GM12864 (cell line): ENCODE results near the gene OR56B4.
"Not testable (repeated sequence)": the region's sequence is repeated elsewhere in the genome, so short reads cannot be mapped to it uniquely, and the experiment has no call there.

Experiments used
- DNase-seq: peaks from one replicate; pipeline ENCODE4 v3.0.0-alpha.2; 2011; ENCODE audit warnings: low read depth
- H3K4me3 ChIP-seq: 2 replicates; pipeline ENCODE4 v1.5.1; 2011; ENCODE audit warnings: mild to moderate bottlenecking, low read depth, low read length, control low read depth
- TF ChIP-seq, protein P1 (sequence below): IDR thresholded peaks from 2 replicates; pipeline ENCODE4 v1.5.1; 2011; ENCODE audit warnings: low read depth, mild to moderate bottlenecking, moderate library complexity, low read length, control low read depth, inconsistent platforms; ENCODE audit errors: missing control alignments

Gene OR56B4

GRCh38 chr11:6116638-6117037 is 9.2 kb downstream of the OR56B4 start:
- TF ChIP-seq, protein P1, sequence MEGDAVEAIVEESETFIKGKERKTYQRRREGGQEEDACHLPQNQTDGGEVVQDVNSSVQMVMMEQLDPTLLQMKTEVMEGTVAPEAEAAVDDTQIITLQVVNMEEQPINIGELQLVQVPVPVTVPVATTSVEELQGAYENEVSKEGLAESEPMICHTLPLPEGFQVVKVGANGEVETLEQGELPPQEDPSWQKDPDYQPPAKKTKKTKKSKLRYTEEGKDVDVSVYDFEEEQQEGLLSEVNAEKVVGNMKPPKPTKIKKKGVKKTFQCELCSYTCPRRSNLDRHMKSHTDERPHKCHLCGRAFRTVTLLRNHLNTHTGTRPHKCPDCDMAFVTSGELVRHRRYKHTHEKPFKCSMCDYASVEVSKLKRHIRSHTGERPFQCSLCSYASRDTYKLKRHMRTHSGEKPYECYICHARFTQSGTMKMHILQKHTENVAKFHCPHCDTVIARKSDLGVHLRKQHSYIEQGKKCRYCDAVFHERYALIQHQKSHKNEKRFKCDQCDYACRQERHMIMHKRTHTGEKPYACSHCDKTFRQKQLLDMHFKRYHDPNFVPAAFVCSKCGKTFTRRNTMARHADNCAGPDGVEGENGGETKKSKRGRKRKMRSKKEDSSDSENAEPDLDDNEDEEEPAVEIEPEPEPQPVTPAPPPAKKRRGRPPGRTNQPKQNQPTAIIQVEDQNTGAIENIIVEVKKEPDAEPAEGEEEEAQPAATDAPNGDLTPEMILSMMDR = no peak
- no peak for DNase-seq
- no peak overlapping the region for H3K4me3 ChIP-seq

DNA sequence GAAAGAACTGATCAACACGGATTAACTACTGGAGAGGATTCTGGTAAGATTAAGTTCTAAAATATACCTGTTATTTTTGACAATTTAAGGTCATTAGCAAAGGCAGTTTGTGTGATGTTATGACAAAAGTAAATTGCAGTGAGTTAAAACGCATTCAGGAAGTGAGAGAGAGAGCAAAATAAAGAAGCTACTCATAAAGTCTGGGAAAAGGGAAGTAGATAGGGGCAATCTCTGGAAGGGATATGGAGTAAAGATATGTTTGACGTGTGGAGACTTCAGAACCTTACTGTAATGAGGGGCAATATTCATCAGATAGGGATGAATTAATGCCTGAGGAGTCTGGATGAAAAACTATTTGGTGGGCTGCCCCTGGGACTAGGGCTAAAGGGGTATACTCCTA is 16.8 kb downstream of the OR56B4 start:
- TF ChIP-seq, protein P1 = no peak
- no peak for DNase-seq

DNA sequence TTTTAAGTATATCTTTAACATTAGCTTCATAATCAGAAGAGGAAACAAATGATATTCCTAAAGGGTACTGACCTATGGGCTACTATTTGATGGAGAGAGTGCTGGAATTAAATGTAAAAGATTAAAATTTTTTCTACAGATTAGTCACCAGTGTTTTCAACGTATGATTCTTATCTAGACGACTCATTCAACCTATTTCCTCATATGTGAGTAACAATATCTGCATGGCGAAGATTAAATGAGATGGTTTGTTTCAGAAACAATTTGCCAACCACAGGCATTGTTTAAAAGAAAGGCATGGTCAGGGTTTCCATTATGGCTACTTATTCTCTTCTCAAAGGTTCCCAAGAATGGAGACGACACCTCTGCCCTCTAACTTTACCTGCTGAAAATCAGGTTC is 20.4 kb downstream of the OR56B4 start:
- no peak for DNase-seq
- H3K4me3 ChIP-seq = no peak overlapping the region
- TF ChIP-seq, protein P1 = no peak

More for the DNA sequence above, 16.8 kb downstream of the OR56B4 start:
- H3K4me3 ChIP-seq = no peak overlapping the region

DNA sequence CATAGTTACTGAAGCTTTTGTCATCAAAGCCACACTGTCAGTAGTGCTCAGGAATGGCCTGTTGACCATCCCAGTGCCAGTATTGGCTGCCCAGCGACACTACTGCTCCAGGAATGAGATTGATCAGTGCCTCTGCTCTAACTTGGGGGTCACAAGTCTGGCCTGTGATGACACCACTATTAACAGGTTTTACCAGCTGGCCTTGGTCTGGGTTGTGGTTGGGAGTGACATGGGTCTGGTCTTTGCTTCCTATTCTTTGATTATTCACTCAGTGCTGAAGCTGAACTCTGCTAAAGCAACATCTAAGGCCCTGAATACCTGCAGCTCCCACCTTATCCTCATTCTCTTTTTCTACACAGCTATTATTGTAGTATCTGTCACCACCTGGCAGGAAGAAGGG is 21.5 kb downstream of the OR56B4 start:
- TF ChIP-seq, protein P1 = no peak
- no peak overlapping the region for H3K4me3 ChIP-seq
- no peak for DNase-seq

DNA sequence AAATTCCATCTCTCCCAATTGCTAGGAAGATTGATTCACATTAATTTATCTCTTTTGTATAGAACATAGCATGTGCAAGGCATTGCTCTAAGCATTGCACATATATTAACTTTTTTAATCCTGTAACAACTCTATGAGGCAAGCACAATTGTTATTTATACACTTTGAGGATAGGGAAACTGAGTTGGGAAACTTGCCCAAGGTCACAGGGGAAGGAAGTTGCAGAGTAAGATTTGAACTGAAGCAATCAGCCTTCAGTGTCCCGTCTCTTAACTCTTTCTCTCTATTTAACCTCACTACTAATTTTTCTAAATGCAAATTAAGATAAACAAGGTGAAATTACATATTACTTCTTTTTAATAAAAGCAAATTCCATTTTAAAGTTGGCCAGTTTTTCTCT is 22.2 kb downstream of the OR56B4 start:
- no peak overlapping the region for H3K4me3 ChIP-seq
- no peak for DNase-seq
- TF ChIP-seq, protein P1 = no peak

DNA sequence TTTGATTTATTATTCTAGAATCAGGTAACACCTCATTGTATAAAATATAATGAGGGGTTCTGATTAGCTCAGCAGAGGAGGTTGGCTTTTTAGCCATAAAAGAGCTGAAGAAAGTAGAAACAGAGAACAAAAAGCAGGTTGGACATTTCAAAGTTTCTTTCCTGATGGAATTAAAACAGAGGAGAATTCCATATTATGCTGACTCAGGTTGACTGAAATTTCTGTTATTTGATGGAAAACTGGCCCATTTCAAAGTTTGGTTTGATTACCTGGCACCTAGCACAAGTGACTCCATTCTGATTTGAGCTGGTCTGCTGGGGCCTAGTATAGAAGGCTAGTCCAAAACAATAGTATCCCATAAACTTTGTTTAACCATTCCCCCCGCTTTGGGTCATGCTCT is 24.9 kb downstream of the OR56B4 start:
- TF ChIP-seq, protein P1 = no peak
- no peak overlapping the region for H3K4me3 ChIP-seq
- no peak for DNase-seq

DNA sequence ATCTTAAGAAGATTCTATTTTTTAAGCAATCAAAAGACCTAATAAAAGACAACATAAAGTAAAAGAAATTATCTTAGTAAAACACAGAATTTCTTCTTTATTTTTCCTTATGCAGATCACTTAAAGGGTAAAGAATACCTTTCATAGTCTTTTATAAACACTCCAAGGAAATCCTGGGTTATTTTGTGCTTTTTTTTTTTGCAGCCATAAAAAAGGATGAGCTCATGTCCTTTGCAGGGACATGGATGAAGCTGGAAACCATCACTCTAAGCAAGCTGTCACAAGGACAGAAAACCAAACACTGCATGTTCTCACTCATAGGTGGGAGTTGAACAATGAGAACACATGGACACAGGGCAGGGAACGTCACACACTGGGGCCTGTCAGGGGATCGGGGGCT is 28.5 kb downstream of the OR56B4 start:
- H3K4me3 ChIP-seq = not testable (repeated sequence)

DNA sequence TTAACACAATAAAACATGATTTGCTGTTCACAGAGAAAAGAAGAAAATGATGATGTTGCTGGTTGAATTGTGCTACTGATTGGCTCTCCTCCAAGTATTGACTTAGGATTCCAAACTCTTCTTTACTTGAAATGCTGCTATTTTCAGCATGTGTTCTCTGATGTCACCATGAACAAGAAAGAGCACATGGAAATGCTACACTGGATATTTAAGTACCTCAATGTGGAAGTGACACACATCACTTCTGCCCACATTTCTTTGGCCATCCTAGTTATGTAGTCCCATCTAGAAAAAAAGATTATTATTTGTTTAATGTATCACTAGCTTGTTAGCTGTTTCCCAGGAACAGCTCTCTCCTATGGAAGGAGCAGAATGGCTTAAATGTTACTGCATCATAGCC is 35.5 kb downstream of the OR56B4 start:
- TF ChIP-seq, protein P1 = no peak
- DNase-seq = no peak
- no peak overlapping the region for H3K4me3 ChIP-seq

More for the DNA sequence above, 28.5 kb downstream of the OR56B4 start:
- DNase-seq = not testable (repeated sequence)

GRCh38 chr11:6143737-6144136 is 36.3 kb downstream of the OR56B4 start:
- not testable (repeated sequence) for H3K4me3 ChIP-seq, DNase-seq
